Tibial nerve (tissue), 4 donors: ENCODE measurements around the gene GPN2. TPM values are rescaled to one million over a fixed set of nuclear protein-coding genes. Genes with fewer than 3 reads are reported as not detected.
A peak's percentile ranks its signal among the peaks of the same experiment; 100 is the strongest.

ENCODE experiments used
- DNase-seq, 2 donors: peaks; one replicate each; pipeline ENCODE4 v3.0.0-alpha.2; 2019; ENCODE audit warnings: low spot score in 2 of 2
- H3K27ac ChIP-seq, 4 donors: fragments of 200-600 bp; sonication (generic) in 3 of 4; one replicate each; pipeline ENCODE4 v1.5.1; 2017 to 2019; ENCODE audit warnings: mild to moderate bottlenecking in 1 of 4
- H3K27me3 ChIP-seq, 2 donors: fragments of 200-600 bp; sonication (generic) in 1 of 2; one replicate each; pipeline versions ENCODE4 v1.5.1 to v1.6.0; 2017 to 2019
- H3K36me3 ChIP-seq, 3 donors: fragments of 200-600 bp; sonication (generic); one replicate each; pipeline ENCODE4 v1.5.1; 2018 to 2019
- H3K4me1 ChIP-seq, 4 donors: fragments of 200-600 bp; sonication (generic) in 3 of 4; one replicate each; pipeline ENCODE4 v1.5.1; 2017 to 2019
- H3K4me3 ChIP-seq, 4 donors: fragments of 200-600 bp; sonication (generic) in 3 of 4; one replicate each; pipeline ENCODE4 v1.5.1; 2017 to 2019; ENCODE audit warnings: mild to moderate bottlenecking in 1 of 4, moderate library complexity in 1 of 4
- H3K9me3 ChIP-seq, 4 donors: fragments of 200-600 bp; sonication (generic) in 3 of 4; one replicate each; pipeline ENCODE4 v1.5.1; 2017 to 2019
- EP300 ChIP-seq, 2 donors: sonication (generic); formaldehyde crosslinking; IDR thresholded peaks; one replicate each; pipeline ENCODE4 v1.6.1; 2017; ENCODE audit warnings: antibody characterized with exemption in 2 of 2, mild to moderate bottlenecking in 1 of 2
- POLR2A ChIP-seq, 2 donors: fragments of 450-650 bp; IDR thresholded peaks; one replicate each; pipeline ENCODE4 v1.6.1; 2017; ENCODE audit warnings: antibody characterized with exemption in 2 of 2, mild to moderate bottlenecking in 2 of 2, moderate library complexity in 2 of 2
- WGBS, 2 donors: methylation state at CpG; one replicate each; pipeline ENCODE4 v1.1.5; 2018; 5-methylcytosine and 5-hydroxymethylcytosine counted together
- total RNA-seq, 4 donors: library from RNA; depleted of rRNA; stranded (reverse); fragments of >200 nt; gene quantifications; one replicate each; pipeline ENCODE4 v1.1.0, GENCODE V29; 2016
- TF ChIP-seq, protein P1 (sequence below), 5 experiments: fragments of 200-600 bp in 3 of 5; fragments of 450-650 bp in 2 of 5; sonication (generic) in 3 of 5; IDR thresholded peaks; one replicate each; pipeline ENCODE4 v1.5.1; 2016 to 2019; ENCODE audit warnings: antibody characterized with exemption in 5 of 5, mild to moderate bottlenecking in 3 of 5, moderate library complexity in 2 of 5

The GPN2 gene
- total RNA-seq, 4 donors from 2014 or later: 7.9 to 14.7 (median 13.8) TPM

DNA sequence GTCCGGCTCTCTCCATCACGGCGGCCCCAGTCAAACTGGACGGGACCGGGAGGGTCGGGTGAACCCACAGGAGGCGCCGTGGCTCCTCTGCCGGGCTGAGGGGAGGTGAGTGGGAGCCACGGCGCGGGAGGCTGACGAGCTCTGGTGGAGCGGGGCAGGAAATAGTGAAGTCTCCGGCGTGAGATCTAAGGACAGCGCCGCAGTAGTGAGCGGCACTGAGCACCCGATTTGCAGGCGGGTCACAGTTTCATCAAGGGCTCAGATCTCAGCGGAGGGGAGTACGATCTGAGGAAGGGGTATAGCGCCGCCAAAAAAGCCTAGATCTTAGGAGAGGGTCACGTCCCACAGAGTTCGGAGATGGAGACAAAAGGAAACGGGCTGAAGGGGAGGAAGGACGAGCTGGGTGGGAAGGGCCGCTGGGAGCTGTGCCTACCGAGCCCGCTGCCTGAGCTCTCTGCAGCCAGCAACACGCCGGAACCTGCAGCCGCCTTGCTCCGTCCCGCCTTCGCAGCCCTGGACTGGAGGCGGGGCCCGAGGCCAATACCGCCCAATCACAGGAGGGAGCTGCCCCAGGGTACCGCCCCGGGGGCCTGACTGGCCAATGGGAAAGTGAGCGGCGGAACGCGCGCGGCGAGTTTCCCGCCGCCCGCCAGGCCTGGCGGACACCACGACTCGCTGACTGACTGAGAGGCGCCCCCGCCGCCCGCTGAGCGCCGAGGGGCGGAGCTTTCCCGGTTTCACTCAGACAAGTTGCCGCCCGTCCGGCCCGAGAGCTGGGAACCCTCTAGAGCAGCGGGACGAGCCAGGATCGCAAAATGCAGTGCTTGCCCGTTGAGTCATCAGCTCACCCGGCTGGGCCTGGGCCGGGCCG is 25.2 kb downstream of the GPN2 start:
- TF ChIP-seq, protein P1, sequence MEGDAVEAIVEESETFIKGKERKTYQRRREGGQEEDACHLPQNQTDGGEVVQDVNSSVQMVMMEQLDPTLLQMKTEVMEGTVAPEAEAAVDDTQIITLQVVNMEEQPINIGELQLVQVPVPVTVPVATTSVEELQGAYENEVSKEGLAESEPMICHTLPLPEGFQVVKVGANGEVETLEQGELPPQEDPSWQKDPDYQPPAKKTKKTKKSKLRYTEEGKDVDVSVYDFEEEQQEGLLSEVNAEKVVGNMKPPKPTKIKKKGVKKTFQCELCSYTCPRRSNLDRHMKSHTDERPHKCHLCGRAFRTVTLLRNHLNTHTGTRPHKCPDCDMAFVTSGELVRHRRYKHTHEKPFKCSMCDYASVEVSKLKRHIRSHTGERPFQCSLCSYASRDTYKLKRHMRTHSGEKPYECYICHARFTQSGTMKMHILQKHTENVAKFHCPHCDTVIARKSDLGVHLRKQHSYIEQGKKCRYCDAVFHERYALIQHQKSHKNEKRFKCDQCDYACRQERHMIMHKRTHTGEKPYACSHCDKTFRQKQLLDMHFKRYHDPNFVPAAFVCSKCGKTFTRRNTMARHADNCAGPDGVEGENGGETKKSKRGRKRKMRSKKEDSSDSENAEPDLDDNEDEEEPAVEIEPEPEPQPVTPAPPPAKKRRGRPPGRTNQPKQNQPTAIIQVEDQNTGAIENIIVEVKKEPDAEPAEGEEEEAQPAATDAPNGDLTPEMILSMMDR (IDR thresholded peaks at IDR 0.05): peak in 1 of 5 experiments; percentile 45
- peak in 1 of 2 donors; percentile 68 for TF ChIP-seq POLR2A (IDR thresholded peaks at IDR 0.05)
- TF ChIP-seq EP300 (IDR thresholded peaks at IDR 0.05): peak; percentile 68 to 76
- no peaks in the 10 kb centered on the region for H3K36me3 ChIP-seq
- H3K27ac ChIP-seq: peak overlapping the region; percentile 70 to 99 (median 96)
- peaks cover 0 to 22% (median 8%) of the 10 kb centered on the region in 4 donors for H3K4me1 ChIP-seq
- DNase-seq: peak; percentile 90 to 95
- H3K9me3 ChIP-seq: no peaks in the 10 kb centered on the region
- H3K4me3 ChIP-seq: peak overlapping the region; percentile 33 to 75 (median 70)
- H3K27me3 ChIP-seq: no peaks in the 10 kb centered on the region
- 0 to 1% methylated on average over 35 to 56 of the region's 75 CpGs for WGBS, 2 donors

DNA sequence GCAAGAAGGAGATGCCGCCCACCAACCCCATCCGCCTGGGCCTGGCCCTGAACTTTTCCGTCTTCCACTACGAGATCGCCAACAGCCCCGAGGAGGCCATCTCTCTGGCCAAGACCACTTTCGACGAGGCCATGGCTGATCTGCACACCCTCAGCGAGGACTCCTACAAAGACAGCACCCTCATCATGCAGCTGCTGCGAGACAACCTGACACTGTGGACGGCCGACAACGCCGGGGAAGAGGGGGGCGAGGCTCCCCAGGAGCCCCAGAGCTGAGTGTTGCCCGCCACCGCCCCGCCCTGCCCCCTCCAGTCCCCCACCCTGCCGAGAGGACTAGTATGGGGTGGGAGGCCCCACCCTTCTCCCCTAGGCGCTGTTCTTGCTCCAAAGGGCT is 26.4 kb downstream of the GPN2 start:
- 67 to 72% methylated on average over 3 to 20 of the region's 20 CpGs for WGBS, 2 donors
- peak overlapping the region; percentile 33 to 75 (median 70) for H3K4me3 ChIP-seq

GRCh38 chr1:26862781-26863684 is 27.1 kb downstream of the GPN2 start, which contains the start of gene SFN:
TSS of gene SFN (plus strand) at chr1:26863149. CDS start at chr1:26863213, 64 bp downstream.
- H3K27ac ChIP-seq: peak within 1 kb of the TSS in 3 of 4 donors; percentile 42 to 99 (median 93)
- no peaks in the 10 kb centered on the region for H3K27me3 ChIP-seq
- H3K9me3 ChIP-seq: no peaks in the 10 kb centered on the region
- peak within 1 kb of the TSS; percentile 33 to 75 (median 70) for H3K4me3 ChIP-seq
- TF ChIP-seq, protein P1 (IDR thresholded peaks at IDR 0.05): peak in 1 of 5 experiments; percentile 20
- TF ChIP-seq POLR2A (IDR thresholded peaks at IDR 0.05): no peak
- H3K4me1 ChIP-seq: peaks cover 0 to 22% (median 8%) of the 10 kb centered on the region in 4 donors
- WGBS, 2 donors: 79 to 85% methylated on average over 36 to 37 of the region's 37 CpGs
- DNase-seq: no peak
- peaks cover 0 to 7% (median 0%) of the 10 kb centered on the region in 3 donors for H3K36me3 ChIP-seq

More for the DNA sequence above, 26.4 kb downstream of the GPN2 start:
- peaks cover 0 to 3% (median 0%) of the 10 kb centered on the region in 3 donors for H3K36me3 ChIP-seq
- no peak for DNase-seq
- H3K9me3 ChIP-seq: no peaks in the 10 kb centered on the region
- H3K4me1 ChIP-seq: peaks cover 0 to 22% (median 8%) of the 10 kb centered on the region in 4 donors
- TF ChIP-seq, protein P1 (IDR thresholded peaks at IDR 0.05): no peak
- no peak for TF ChIP-seq POLR2A (IDR thresholded peaks at IDR 0.05)
- TF ChIP-seq EP300 (IDR thresholded peaks at IDR 0.05): no peak
- H3K27me3 ChIP-seq: no peaks in the 10 kb centered on the region
- H3K27ac ChIP-seq: peak overlapping the region in 3 of 4 donors; percentile 42 to 99 (median 93)

GRCh38 chr1:26861889-26862378 is 28.1 kb downstream of the GPN2 start:
- TF ChIP-seq, protein P1 (IDR thresholded peaks at IDR 0.05): no peak
- TF ChIP-seq POLR2A (IDR thresholded peaks at IDR 0.05) (no peak), EP300 (IDR thresholded peaks at IDR 0.05) (no peak)

More at GRCh38 chr1:26861889-26862378, 28.1 kb downstream of the GPN2 start:
- H3K36me3 ChIP-seq: peaks cover 0 to 18% (median 0%) of the 10 kb centered on the region in 3 donors
- H3K4me3 ChIP-seq: no peak overlapping the region
- no peaks in the 10 kb centered on the region for H3K9me3 ChIP-seq
- peaks cover 0 to 22% (median 8%) of the 10 kb centered on the region in 4 donors for H3K4me1 ChIP-seq
- no peak for DNase-seq
- H3K27me3 ChIP-seq: no peaks in the 10 kb centered on the region
- H3K27ac ChIP-seq: peak overlapping the region in 1 of 4 donors; percentile 43
- WGBS, 2 donors: 70 to 77% methylated on average over 7 of the region's 7 CpGs
